Breast epithelium (tissue), 4 donors: Measurements from ENCODE around the gene BRINP3. TPM values are rescaled to one million over a fixed set of nuclear protein-coding genes. Genes with fewer than 3 reads are reported as not detected.

Experiments used
- DNase-seq, 2 donors: peaks; one replicate each; pipeline ENCODE4 v3.0.0-alpha.2; 2019; ENCODE audit warnings: low spot score in 2 of 2
- H3K27ac ChIP-seq, 2 donors: fragments of 200-600 bp; sonication (generic) in 1 of 2; one replicate each; pipeline ENCODE4 v1.5.1; 2016 to 2019; ENCODE audit warnings: mild to moderate bottlenecking in 1 of 2
- H3K27me3 ChIP-seq, 2 donors: fragments of 200-600 bp; sonication (generic) in 1 of 2; one replicate each; pipeline versions ENCODE4 v1.5.1 to v1.6.0; 2017 to 2019; ENCODE audit warnings: control low read depth in 1 of 2, mild to moderate bottlenecking in 1 of 2
- H3K36me3 ChIP-seq: fragments of 200-600 bp; one replicate; pipeline ENCODE4 v1.5.1; 2019
- H3K4me1 ChIP-seq, 2 donors: fragments of 200-600 bp; sonication (generic); one replicate each; pipeline ENCODE4 v1.5.1; 2016 to 2019; ENCODE audit warnings: control low read depth in 1 of 2
- H3K4me3 ChIP-seq, 3 donors: fragments of 200-600 bp; sonication (generic); 1 replicate in 2 of 3; 2 replicates in 1 of 3; pipeline ENCODE4 v1.5.1; 2016 to 2019; ENCODE audit warnings: mild to moderate bottlenecking in 3 of 3, moderate library complexity in 2 of 3
- H3K9me3 ChIP-seq, 2 donors: fragments of 200-600 bp; sonication (generic) in 1 of 2; one replicate each; pipeline ENCODE4 v1.5.1; 2016 to 2019; ENCODE audit warnings: control low read depth in 1 of 2
- POLR2A ChIP-seq: fragments of 450-650 bp; IDR thresholded peaks from one replicate; pipeline ENCODE4 v1.6.1; 2016; ENCODE audit warnings: antibody characterized with exemption, mild to moderate bottlenecking, moderate library complexity
- POLR2AphosphoS5 ChIP-seq, 3 donors: sonication (generic); formaldehyde crosslinking; IDR thresholded peaks; one replicate each; pipeline ENCODE4 v1.6.1; 2017; ENCODE audit warnings: antibody characterized with exemption in 3 of 3
- intact Hi-C: fragments of 100-400 bp; cut with DNase I; formaldehyde crosslinking; loops from one replicate; pipeline ENCODE4 v1.15.1; 2023; ENCODE audit warnings: low total_unique reads
- total RNA-seq, 3 donors: library from RNA; depleted of rRNA; stranded (reverse); fragments of >200 nt; gene quantifications; one replicate each; pipeline ENCODE4 v1.1.0, GENCODE V29; 2016
- TF ChIP-seq, protein P1 (sequence below), 3 donors: fragments of 450-650 bp; IDR thresholded peaks; one replicate each; pipeline ENCODE4 v1.5.1; 2016 to 2017; ENCODE audit warnings: antibody characterized with exemption in 3 of 3, mild to moderate bottlenecking in 3 of 3, moderate library complexity in 3 of 3

The BRINP3 gene
- total RNA-seq, 3 donors from 2014 or later = 0.29 to 3.6 TPM; not detected in 1

DNA sequence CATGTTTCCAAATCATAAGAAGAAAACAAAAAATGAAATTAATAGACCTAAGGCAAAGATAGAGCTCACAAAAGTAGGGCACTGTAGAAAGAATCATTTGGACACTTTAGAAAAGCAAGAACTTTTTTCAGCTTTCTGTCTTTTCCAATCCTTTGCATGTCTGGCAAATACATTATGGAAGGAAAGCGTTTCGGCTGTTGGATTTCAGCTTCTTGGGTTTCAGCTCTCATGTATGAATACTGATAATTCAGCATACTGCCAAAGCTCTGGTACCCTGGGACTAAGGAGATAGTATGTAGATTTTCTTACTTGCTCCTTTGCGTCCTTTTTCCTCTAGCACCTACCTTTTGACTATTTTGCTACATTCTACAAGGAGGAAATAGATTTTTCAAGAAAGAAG lies 375.9 kb downstream of the BRINP3 start:
- intact Hi-C loops = loop anchor here (10.0 kb wide), 1 partner anchor 1753 kb away; no protein-coding TSS in a partner anchor
- Histone ChIP-seq H3K27me3 (no peaks in the 10 kb centered on the region), H3K27ac (no peak overlapping the region), H3K9me3 (no peaks in the 10 kb centered on the region), H3K4me1 (no peaks in the 10 kb centered on the region), H3K4me3 (no peak overlapping the region), H3K36me3 (no peaks in the 10 kb centered on the region)
- no peak for DNase-seq
- TF ChIP-seq POLR2A (no peak), POLR2AphosphoS5 (IDR thresholded peaks at IDR 0.05) (no peak)
- TF ChIP-seq, protein P1, sequence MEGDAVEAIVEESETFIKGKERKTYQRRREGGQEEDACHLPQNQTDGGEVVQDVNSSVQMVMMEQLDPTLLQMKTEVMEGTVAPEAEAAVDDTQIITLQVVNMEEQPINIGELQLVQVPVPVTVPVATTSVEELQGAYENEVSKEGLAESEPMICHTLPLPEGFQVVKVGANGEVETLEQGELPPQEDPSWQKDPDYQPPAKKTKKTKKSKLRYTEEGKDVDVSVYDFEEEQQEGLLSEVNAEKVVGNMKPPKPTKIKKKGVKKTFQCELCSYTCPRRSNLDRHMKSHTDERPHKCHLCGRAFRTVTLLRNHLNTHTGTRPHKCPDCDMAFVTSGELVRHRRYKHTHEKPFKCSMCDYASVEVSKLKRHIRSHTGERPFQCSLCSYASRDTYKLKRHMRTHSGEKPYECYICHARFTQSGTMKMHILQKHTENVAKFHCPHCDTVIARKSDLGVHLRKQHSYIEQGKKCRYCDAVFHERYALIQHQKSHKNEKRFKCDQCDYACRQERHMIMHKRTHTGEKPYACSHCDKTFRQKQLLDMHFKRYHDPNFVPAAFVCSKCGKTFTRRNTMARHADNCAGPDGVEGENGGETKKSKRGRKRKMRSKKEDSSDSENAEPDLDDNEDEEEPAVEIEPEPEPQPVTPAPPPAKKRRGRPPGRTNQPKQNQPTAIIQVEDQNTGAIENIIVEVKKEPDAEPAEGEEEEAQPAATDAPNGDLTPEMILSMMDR (IDR thresholded peaks at IDR 0.05) = no peak

DNA sequence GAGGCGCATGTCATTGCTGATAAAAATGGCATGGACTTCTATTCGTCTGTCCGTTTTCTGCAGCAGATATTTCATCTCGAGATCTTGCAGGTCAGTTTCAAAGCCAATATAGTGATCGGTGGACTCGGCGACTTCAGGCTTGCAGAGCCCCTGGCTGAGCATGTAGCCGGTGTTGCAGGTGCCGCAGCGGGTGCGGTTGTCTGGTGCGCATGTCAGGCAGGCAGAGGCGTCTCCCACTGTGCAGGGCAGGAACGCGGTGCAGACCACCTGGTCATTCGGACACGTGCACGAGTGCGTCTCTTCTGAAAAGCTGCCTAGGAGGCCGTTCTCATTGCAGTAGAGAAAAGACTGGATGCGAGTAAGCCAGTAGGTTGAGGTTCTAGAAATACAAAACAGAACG lies 378.9 kb downstream of the BRINP3 start:
- H3K27ac ChIP-seq = no peak overlapping the region
- H3K4me1 ChIP-seq = no peaks in the 10 kb centered on the region
- H3K9me3 ChIP-seq = no peaks in the 10 kb centered on the region
- no peaks in the 10 kb centered on the region for H3K36me3 ChIP-seq
- intact Hi-C loops = no loop called here
- H3K4me3 ChIP-seq = no peak overlapping the region
- no peaks in the 10 kb centered on the region for H3K27me3 ChIP-seq
- DNase-seq = no peak
- TF ChIP-seq POLR2A (no peak), POLR2AphosphoS5 (IDR thresholded peaks at IDR 0.05) (no peak)
- TF ChIP-seq, protein P1 (IDR thresholded peaks at IDR 0.05) = no peak

DNA sequence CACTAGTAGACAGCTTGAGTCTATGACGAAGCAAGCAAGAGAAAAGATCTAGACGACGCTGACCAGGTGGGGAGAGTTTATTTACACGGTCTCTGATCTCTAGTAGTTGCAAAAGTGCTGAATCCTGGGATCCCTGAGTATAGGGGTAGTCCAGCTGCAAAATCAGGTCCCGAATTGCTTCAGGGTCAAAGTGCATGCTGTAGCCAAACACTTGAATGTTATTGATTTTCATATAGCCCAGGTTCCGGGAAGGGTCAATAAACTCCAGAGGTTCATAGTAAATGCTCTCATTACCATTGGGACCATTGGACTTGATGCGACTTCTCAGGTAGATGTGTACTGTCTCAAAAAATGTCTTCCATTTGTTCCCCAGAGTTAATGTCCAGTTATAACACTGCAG lies 379.6 kb downstream of the BRINP3 start:
- Histone ChIP-seq H3K4me1 (no peaks in the 10 kb centered on the region), H3K36me3 (no peaks in the 10 kb centered on the region), H3K27ac (no peak overlapping the region), H3K9me3 (no peaks in the 10 kb centered on the region), H3K4me3 (no peak overlapping the region), H3K27me3 (no peaks in the 10 kb centered on the region)
- TF ChIP-seq POLR2A = no peak
- TF ChIP-seq, protein P1 (IDR thresholded peaks at IDR 0.05) = no peak
- TF ChIP-seq POLR2AphosphoS5 (IDR thresholded peaks at IDR 0.05) = no peak
- no peak for DNase-seq
- intact Hi-C loops = no loop called here

DNA sequence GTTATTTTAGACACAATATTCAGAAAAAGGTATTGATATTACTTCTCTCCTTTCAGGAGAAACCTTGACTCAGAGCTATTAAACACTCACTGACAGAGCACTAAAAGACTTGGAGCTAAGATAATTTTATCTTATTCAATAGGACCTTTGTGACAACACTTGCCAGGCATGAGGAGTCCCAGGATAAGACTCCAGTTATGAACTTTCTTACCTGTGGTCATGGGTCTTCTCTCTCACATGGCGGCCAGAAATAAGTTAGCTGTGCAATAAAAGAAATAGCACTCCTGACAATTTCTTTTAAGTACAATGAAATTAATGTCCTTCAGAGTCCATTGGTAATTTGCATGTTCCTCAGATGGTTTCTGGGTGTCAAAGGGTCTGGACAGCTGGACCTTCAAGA lies 382.1 kb downstream of the BRINP3 start:
- intact Hi-C loops = no loop called here
- Histone ChIP-seq H3K9me3 (no peaks in the 10 kb centered on the region), H3K36me3 (no peaks in the 10 kb centered on the region), H3K27ac (no peak overlapping the region), H3K4me3 (no peak overlapping the region), H3K27me3 (no peaks in the 10 kb centered on the region), H3K4me1 (no peaks in the 10 kb centered on the region)
- no peak for DNase-seq
- TF ChIP-seq, protein P1 (IDR thresholded peaks at IDR 0.05) = no peak
- TF ChIP-seq POLR2A (no peak), POLR2AphosphoS5 (IDR thresholded peaks at IDR 0.05) (no peak)

DNA sequence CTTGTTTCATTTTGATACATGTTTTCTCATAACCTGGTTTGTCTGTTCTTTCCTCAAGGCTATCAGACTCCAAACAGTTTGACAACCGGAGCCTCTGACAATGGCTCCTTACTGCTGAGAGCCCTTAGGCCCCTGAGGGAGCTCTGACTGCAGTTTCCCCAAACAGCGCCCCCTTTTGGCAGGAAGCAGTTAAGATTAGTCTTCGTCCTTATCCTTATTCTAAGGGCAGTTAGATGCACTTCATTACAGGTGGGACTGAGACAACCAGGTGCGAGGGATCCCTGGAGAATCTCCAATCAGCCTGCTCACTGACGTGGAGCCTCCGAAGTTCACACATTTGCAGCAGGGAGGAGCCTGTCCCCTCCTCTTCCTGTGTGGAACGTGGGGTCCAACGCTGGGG lies 393.1 kb downstream of the BRINP3 start:
- Histone ChIP-seq H3K27ac (no peak overlapping the region), H3K9me3 (no peaks in the 10 kb centered on the region), H3K27me3 (no peaks in the 10 kb centered on the region), H3K4me1 (no peaks in the 10 kb centered on the region), H3K36me3 (no peaks in the 10 kb centered on the region), H3K4me3 (no peak overlapping the region)
- intact Hi-C loops = no loop called here
- TF ChIP-seq POLR2AphosphoS5 (IDR thresholded peaks at IDR 0.05) (no peak), POLR2A (no peak)
- TF ChIP-seq, protein P1 (IDR thresholded peaks at IDR 0.05) = no peak
- DNase-seq = no peak
